Measurements from ENCODE around the gene RLF.

RLF gene

DNA sequence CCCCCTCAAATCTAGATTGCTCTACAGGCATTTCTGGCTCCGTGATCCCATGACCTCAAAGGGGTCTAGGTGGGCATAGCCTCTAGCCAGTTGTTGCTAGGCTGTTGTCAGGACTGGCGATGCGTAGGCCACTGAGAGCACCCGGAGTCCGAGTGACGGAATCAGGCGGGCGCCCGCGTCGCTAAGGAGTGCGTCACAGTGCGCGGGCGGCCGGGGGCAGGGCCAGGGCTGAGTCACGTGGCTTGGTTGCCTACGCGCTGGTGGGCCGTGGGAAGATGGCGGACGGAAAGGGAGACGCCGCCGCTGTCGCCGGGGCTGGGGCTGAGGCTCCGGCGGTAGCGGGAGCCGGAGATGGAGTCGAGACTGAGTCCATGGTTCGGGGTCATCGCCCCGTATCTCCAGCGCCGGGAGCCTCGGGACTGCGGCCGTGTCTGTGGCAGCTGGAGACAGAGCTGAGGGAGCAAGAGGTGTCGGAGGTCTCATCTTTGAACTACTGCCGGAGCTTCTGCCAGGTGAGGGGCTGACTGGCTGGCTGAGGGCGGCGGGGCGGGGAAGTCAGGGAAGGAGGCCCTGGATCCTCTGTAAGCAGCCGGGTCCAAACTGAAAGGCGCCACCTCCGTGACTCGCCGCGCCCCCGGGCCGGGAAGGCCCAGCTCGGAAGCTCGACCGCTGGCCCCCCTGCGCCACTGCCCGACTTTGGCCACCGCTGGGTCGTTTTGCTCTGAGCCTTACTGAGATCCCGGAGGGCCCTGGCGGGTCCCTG is at the start of gene RLF:
RLF (plus strand) TSS at position 263 of the 763 bp plus-strand sequence; CDS start at position 276, 13 bp downstream.
- DNase-seq (ENCODE audit: insufficient read length, low spot score) (peak; percentile 87), FAIRE-seq (peak; percentile 98)

GRCh38 chr1:40114400-40114799 is 46.8 kb upstream of the RLF start:
- no peak for FAIRE-seq
- no peak for DNase-seq (ENCODE audit: insufficient read length, low spot score)

- no peak for FAIRE-seq
These were observed 41.1 kb upstream of the RLF start for GRCh38 chr1:40120128-40120527.

GRCh38 chr1:40122855-40123254 is 38.3 kb upstream of the RLF start:
- no peak for FAIRE-seq

More at GRCh38 chr1:40120128-40120527, 41.1 kb upstream of the RLF start:
- DNase-seq (ENCODE audit: insufficient read length, low spot score) = no peak

GRCh38 chr1:40130892-40131291 is 30.3 kb upstream of the RLF start:
- DNase-seq (ENCODE audit: insufficient read length, low spot score) = no peak
- no peak for FAIRE-seq

More at GRCh38 chr1:40122855-40123254, 38.3 kb upstream of the RLF start:
- DNase-seq (ENCODE audit: insufficient read length, low spot score) = no peak

DNA sequence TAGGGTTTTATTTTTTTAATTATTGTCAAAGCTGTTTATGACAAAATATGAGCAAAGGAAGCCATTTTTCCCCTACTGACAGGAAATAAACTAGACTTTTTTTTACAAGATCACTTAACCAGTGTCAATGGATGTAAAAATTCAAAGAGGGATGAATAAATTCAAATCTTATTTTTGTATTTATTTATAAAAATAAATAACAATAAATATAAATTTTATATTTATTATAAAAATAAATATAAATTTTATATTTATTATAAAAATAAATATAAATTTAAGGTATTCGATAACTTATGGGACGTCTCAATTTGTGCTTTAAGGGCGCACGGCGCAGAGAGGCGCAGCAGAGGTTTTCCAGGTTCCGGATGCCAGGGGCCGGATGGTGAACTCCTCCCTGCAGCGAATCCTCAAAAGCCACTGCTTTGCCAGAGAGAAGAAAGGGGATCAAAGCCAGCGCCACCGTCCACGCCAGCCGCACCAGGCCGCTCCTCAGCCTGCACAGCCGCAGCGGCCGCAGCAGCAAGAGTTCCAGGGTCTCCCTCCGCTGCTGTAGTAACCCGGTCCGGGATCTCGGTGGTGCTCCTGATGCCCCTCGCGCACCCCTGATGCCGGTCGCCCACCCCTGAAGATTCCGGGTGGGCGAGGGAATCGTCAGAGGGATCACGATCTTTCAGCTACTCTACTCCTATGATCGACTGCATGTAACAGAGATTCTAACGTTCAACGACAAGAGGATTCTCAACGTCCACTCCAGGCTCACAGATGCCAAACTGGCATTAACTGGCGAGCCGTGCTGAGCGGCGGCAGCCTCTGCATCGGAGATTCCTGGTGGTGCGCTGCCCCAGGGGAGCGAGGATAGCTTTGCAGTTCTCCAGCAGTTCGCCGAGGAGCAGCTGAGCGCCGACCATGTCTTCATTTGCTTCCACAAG is 28.5 kb upstream of the RLF start:
- FAIRE-seq (no peak), DNase-seq (ENCODE audit: insufficient read length, low spot score) (no peak)

- FAIRE-seq = no peak
- DNase-seq (ENCODE audit: insufficient read length, low spot score) = no peak
These were observed 27.9 kb upstream of the RLF start for GRCh38 chr1:40133312-40133665.

DNA sequence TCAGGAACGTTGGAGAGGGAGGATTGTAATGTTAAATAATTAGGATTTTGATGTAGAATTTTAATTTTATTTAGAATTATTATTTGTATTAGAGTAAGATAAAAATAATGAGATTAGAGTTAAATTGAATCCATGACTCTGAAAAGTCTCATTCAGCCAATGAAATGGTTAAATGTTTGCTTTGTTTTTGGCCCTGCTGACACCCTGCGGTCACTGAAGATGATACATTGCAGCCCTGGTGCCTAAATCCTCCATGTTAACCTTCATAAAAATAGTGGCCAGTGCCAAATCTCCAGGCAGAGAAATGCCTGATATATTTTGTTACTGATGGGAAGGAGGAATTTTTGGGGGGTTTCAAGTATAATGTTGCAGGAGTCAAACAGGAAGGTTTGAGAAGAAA is 27.3 kb upstream of the RLF start:
- no peak for DNase-seq (ENCODE audit: insufficient read length, low spot score)
- FAIRE-seq = no peak

- FAIRE-seq (no peak), DNase-seq (ENCODE audit: insufficient read length, low spot score) (no peak)
These were observed 20.8 kb upstream of the RLF start for GRCh38 chr1:40140211-40140973.

DNA sequence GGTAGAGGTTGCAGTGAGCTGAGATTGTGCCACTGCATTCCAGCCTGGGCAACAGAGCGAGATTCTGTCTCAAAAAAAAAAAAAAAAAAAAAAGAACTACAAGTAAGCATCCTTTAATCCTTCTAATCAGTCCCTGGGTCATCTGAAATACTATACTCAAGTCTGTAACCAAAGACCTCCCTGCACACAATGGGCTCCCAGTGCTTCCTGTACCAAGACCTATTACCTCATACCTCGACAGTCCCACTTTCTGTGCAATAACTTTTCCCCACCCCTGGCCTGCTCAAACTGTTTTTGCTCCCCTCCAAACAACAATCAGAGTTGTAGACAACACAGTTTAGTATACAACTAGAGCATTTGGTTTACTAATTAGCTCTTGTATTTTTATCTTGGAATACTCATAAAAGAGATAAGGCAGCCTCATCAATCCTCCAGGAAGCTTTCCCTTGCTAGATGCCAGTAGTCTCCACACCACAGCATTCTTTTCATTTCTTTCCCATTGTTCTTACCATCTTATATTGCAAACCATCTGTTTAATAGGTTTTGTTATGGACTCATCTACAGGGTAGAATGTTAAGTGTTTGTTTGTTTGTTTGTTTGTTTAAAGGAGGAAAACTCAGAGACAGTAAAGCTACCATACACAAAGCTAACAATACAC is 19.2 kb upstream of the RLF start:
- no peak for FAIRE-seq

GRCh38 chr1:40143891-40144575 is 17.2 kb upstream of the RLF start:
- peak; percentile 92 for FAIRE-seq
- peak; percentile 13 for DNase-seq (ENCODE audit: insufficient read length, low spot score)

More for the DNA sequence above, 19.2 kb upstream of the RLF start:
- no peak for DNase-seq (ENCODE audit: insufficient read length, low spot score)

DNA sequence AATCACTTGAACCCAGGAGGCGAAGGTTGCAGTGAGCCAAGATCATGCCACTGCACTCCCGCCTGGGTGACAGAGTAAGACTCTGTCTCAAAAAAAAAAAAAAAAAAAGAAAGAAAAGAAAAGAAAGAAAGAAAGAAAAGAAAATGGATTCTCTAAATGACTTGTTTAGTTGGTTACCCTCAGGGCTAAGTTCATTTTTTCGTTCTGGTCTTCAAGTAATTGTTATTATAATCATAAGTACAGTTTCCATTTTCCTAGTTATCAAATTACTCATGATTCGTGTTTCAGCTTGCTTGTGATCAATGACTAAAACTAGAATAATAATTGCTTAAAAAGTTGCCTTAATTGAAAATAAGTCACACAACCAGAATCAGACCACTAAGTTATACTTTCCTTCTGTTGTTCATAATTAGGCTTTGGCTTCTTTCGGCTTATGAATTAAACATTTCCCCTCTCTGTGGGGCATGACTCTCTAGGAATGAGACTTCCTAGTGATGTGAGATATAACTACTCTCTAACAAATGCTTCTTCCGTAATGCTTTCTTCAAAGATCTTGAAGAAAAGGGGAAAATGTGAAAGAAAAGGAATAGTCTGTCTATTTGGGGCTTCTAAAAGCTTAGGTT is 9.6 kb upstream of the RLF start:
- FAIRE-seq = no peak
- no peak for DNase-seq (ENCODE audit: insufficient read length, low spot score)

GRCh38 chr1:40153073-40153770 is 8.0 kb upstream of the RLF start:
- FAIRE-seq (peak; percentile 98), DNase-seq (ENCODE audit: insufficient read length, low spot score) (no peak)

GRCh38 chr1:40155135-40155534 is 6.1 kb upstream of the RLF start:
- no peak for FAIRE-seq
- DNase-seq (ENCODE audit: insufficient read length, low spot score) = no peak

DNA sequence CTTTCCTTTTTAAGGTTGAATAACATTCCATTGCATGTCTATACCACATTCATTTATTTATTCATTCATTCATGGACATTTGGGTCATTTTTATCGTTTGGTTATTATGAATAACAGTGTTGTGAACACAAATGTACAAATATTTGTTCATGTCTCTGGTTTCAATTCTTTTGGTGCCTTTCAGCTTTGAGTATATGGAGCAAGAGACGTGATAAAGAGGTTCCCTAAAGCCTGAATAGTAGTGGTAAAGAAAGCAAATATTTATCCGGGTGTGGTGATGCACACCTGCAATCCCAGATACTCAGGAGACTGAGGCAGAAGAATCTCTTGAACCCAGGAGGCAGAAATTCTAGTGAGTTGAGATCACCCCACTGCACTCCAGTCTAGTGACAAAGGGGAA is 5.3 kb upstream of the RLF start:
- no peak for FAIRE-seq
- DNase-seq (ENCODE audit: insufficient read length, low spot score) = no peak

GRCh38 chr1:40160806-40161124 is 422 bp upstream of the RLF start:
- no peak for DNase-seq (ENCODE audit: insufficient read length, low spot score)

GRCh38 chr1:40161888-40162397 is 756 bp downstream of the RLF start:
- DNase-seq (ENCODE audit: insufficient read length, low spot score) (no peak), FAIRE-seq (peak; percentile 78)

More at GRCh38 chr1:40160806-40161124, 422 bp upstream of the RLF start:
- FAIRE-seq = no peak

DNA sequence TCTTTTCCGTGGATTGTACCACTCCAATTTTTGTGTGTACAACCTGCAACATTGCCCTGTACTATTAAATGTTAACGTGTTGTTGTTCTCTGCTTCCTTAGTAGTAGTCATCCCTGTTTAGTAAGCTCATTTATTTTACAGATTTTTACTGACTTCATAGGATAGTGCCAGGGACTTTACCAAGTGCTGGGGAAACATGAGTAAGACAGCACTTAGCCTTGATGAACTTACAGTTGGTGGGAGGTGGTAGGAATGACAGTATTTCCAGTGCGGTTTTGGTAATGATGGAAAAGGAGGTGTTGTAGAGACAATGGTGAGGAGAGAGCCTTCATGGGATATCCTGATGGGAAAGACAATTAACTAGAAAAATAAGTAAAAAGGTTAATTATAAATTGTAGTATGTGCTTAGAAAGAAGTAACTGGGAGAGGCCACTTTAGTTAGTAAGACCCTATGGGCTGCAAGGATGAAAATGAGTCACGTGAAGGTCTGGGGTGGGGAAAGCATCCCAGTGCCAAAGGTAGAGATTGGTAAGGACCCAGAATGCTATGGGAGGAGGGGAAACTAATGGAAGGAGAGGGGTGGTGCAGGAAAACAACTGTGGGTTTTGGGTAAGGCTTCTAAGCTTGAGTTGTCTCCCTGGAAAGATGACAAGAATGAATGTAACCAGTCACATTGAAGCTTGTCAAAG is 1.7 kb downstream of the RLF start:
- FAIRE-seq = no peak
- no peak for DNase-seq (ENCODE audit: insufficient read length, low spot score)

Measured in GM19239 (cell line).